Measurements from ENCODE around the gene ANKRD37. TPM values are rescaled to one million over a fixed set of nuclear protein-coding genes. Genes with fewer than 3 reads are reported as not detected.

The ANKRD37 gene
- total and polyA plus RNA-seq, 12 donors, result 7.6 to 28.6 (median 13.7) TPM

DNA sequence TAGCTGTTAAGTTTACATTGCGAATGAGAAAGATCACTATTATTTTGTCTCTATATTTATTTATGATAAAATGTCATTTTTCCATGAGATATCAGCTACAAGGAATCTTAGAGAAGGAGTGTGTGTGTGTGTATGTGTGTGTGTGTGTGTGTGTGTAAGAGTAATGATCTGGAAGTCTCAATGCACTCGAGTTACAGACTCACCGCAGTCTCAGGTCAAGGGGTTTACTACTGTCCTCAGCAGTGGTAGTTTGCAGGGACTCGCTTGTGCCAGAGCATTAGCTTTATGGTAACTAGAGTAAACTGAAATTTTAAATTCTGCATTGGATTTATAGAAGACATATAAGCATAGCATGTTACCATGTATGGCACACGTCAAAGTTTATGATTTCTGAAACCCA is 31.8 kb upstream of the ANKRD37 start:
- Histone ChIP-seq H3K27me3 (no peaks in the 10 kb centered on the region), H3K4me1 (no peaks in the 10 kb centered on the region), H3K4me3 (no peak overlapping the region), H3K36me3 (peaks cover 0 to 60% (median 4%) of the 10 kb centered on the region in 9 donors), H3K9me3 (no peaks in the 10 kb centered on the region), H3K27ac (no peak overlapping the region)
- intact Hi-C loops (cut with DNase I), result no loop called here
- ATAC-seq (no peak), DNase-seq (no peak)
- no peak for TF ChIP-seq CTCF (IDR thresholded peaks at IDR 0.05)
- 96% methylated on average over 5 of the region's 5 CpGs for WGBS, 2 donors

- intact Hi-C loops (cut with DNase I), result no loop called here
- 77 to 82% methylated on average over 3 of the region's 3 CpGs for WGBS, 2 donors
- H3K9me3 ChIP-seq, result no peaks in the 10 kb centered on the region
- no peak overlapping the region for H3K4me3 ChIP-seq
- no peaks in the 10 kb centered on the region for H3K27me3 ChIP-seq
- no peak for TF ChIP-seq CTCF (IDR thresholded peaks at IDR 0.05)
- H3K27ac ChIP-seq, result no peak overlapping the region
- no peaks in the 10 kb centered on the region for H3K4me1 ChIP-seq
- no peak for DNase-seq
- no peak for ATAC-seq
- peaks cover 0 to 63% (median 7%) of the 10 kb centered on the region in 9 donors for H3K36me3 ChIP-seq
Measured at GRCh38 chr4:185369731-185370130, 26.9 kb upstream of the ANKRD37 start.

GRCh38 chr4:185370268-185370949 is 26.2 kb upstream of the ANKRD37 start:
- 97 to 99% methylated on average over 11 of the region's 11 CpGs for whole genome bisulfite sequencing, 2 donors
- H3K4me3 ChIP-seq, result no peak overlapping the region
- H3K4me1 ChIP-seq, result no peaks in the 10 kb centered on the region
- no peak overlapping the region for H3K27ac ChIP-seq
- intact Hi-C loops (cut with DNase I), result no loop called here
- ATAC-seq (no peak), DNase-seq (no peak)
- H3K27me3 ChIP-seq, result no peaks in the 10 kb centered on the region
- no peak for TF ChIP-seq CTCF (IDR thresholded peaks at IDR 0.05)
- H3K9me3 ChIP-seq, result no peaks in the 10 kb centered on the region
- H3K36me3 ChIP-seq, result peaks cover 0 to 61% (median 7%) of the 10 kb centered on the region in 9 donors

GRCh38 chr4:185371702-185372101 is 24.9 kb upstream of the ANKRD37 start:
- Histone ChIP-seq H3K27me3 (no peaks in the 10 kb centered on the region), H3K36me3 (peaks cover 0 to 49% (median 7%) of the 10 kb centered on the region in 9 donors), H3K4me1 (no peaks in the 10 kb centered on the region), H3K27ac (no peak overlapping the region), H3K9me3 (no peaks in the 10 kb centered on the region), H3K4me3 (no peak overlapping the region)
- intact Hi-C loops (cut with DNase I), result no loop called here
- no peak for TF ChIP-seq CTCF (IDR thresholded peaks at IDR 0.05)
- ATAC-seq (no peak), DNase-seq (no peak)
- WGBS, 2 donors, result 95 to 96% methylated on average over 11 of the region's 11 CpGs

Measured in heart right ventricle (tissue), 16 donors.